Effector CD8-positive, alpha-beta T cell (primary cell): ENCODE measurements around the gene MGRN1.

Source experiments
- DNase-seq: peaks from one replicate; lab custom pipeline; 2025; lab: John Stamatoyannopoulos, UW

Gene MGRN1

GRCh38 chr16:4624827-4625559 lies 367 bp downstream of the MGRN1 start:
- DNase-seq: peak; percentile 53

- DNase-seq: no peak
Observed at GRCh38 chr16:4625560-4626159, 1.0 kb downstream of the MGRN1 start.

GRCh38 chr16:4626396-4626795 lies 1.8 kb downstream of the MGRN1 start:
- DNase-seq: no peak

- no peak for DNase-seq
Observed at GRCh38 chr16:4628283-4628682, 3.7 kb downstream of the MGRN1 start.

- DNase-seq: no peak
Observed at GRCh38 chr16:4631444-4631843, 6.8 kb downstream of the MGRN1 start.

GRCh38 chr16:4633910-4634635 lies 9.4 kb downstream of the MGRN1 start:
- DNase-seq: no peak

GRCh38 chr16:4634768-4635167 lies 10.1 kb downstream of the MGRN1 start:
- DNase-seq: no peak

GRCh38 chr16:4636196-4636595 lies 11.6 kb downstream of the MGRN1 start:
- no peak for DNase-seq

GRCh38 chr16:4637501-4638166 lies 13.0 kb downstream of the MGRN1 start:
- DNase-seq: no peak

- no peak for DNase-seq
Observed at GRCh38 chr16:4639899-4640509, 15.4 kb downstream of the MGRN1 start.

- no peak for DNase-seq
Observed at GRCh38 chr16:4640572-4641305, 16.1 kb downstream of the MGRN1 start.

GRCh38 chr16:4641306-4641687 lies 16.7 kb downstream of the MGRN1 start:
- DNase-seq: no peak

GRCh38 chr16:4641895-4642294 lies 17.3 kb downstream of the MGRN1 start:
- no peak for DNase-seq

GRCh38 chr16:4646773-4647643 lies 22.4 kb downstream of the MGRN1 start:
- no peak for DNase-seq

- no peak for DNase-seq
Observed at GRCh38 chr16:4647644-4647980, 23.0 kb downstream of the MGRN1 start.

- DNase-seq: no peak
Observed at GRCh38 chr16:4648917-4649316, 24.3 kb downstream of the MGRN1 start.

GRCh38 chr16:4649744-4650442 lies 25.3 kb downstream of the MGRN1 start:
- DNase-seq: no peak

GRCh38 chr16:4650443-4651074 lies 25.9 kb downstream of the MGRN1 start:
- DNase-seq: peak; percentile 69

GRCh38 chr16:4651827-4652226 lies 27.2 kb downstream of the MGRN1 start:
- no peak for DNase-seq
